ENCODE results near the gene FUT8. TPM values are rescaled to one million over a fixed set of nuclear protein-coding genes. Genes with fewer than 3 reads are reported as not detected.

The FUT8 gene
- polyA plus RNA-seq, 1 experiment: 45.1 TPM

GRCh38 chr14:65485516-65485915 is 73.0 kb downstream of the FUT8 start:
- no peak for TF ChIP-seq CTCF (IDR thresholded peaks at IDR 0.05; ENCODE audit: low read depth, low read length)
- Histone ChIP-seq H3K27me3 (ENCODE audit: control insufficient read depth, insufficient read depth, low read length) (no peaks in the 10 kb centered on the region), H3K9me3 (ENCODE audit: control insufficient read depth, insufficient read depth, low read length) (no peaks in the 10 kb centered on the region), H3K4me3 (ENCODE audit: low read depth, low read length) (no peak overlapping the region), H3K27ac (ENCODE audit: low read depth, low read length) (no peak overlapping the region)
- ChIA-PET CTCF (interaction anchor here (0.9 kb wide), 1 partner anchor 339 kb away, joined by 3 read pairs; no protein-coding TSS in a partner anchor), POLR2A (no interaction called here)
- DNase-seq (ENCODE audit: low read depth, low spot score): no peak

GRCh38 chr14:65486863-65487262 is 74.3 kb downstream of the FUT8 start:
- no peak for DNase-seq (ENCODE audit: low read depth, low spot score)
- H3K9me3 ChIP-seq (ENCODE audit: control insufficient read depth, insufficient read depth, low read length): no peaks in the 10 kb centered on the region
- POLR2A ChIA-PET: interaction anchor here (0.6 kb wide), 1 partner anchor 51 kb away, joined by 8 read pairs; no protein-coding TSS in a partner anchor
- no peak overlapping the region for H3K4me3 ChIP-seq (ENCODE audit: low read depth, low read length)
- H3K27me3 ChIP-seq (ENCODE audit: control insufficient read depth, insufficient read depth, low read length): no peaks in the 10 kb centered on the region
- CTCF ChIA-PET: interaction anchor here (2.0 kb wide), 1 partner anchor 72 kb away, joined by 8 read pairs; no protein-coding TSS in a partner anchor
- no peak overlapping the region for H3K27ac ChIP-seq (ENCODE audit: low read depth, low read length)
- TF ChIP-seq CTCF (IDR thresholded peaks at IDR 0.05; ENCODE audit: low read depth, low read length): no peak

DNA sequence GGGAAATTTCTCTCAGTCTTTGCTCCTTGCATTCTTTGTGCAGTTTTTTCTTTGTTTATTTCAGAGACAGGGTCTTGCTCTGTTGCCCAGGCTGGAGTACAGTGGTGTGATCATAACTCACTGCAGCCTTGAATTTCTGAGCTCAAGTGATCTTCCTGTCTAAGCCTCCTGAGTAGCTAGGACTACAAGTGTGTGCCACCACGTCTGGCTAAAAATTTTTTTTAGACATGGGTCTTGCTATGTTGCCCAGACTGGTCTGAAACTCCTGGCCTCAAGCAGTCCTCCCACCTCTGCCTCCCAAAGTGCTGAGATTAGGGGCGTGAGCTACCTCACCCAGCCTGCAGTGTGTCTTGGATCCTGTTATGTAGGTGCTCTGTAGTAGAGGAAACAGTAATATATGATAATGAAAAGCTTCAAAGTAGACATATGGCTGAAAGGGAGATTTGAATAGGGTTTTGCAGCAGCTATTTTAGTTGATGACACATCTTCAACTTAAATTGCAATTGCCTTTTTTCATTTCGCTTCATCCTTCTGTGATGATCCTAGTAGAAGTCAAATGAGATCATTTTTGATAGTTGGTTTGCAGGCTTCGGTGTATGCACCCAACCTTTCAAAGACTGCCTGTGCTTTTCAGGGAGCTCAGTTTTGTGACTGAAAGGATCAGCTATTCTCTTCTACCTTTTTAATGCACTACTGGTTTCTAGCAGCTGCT is 75.4 kb downstream of the FUT8 start:
- Histone ChIP-seq H3K27ac (ENCODE audit: low read depth, low read length) (no peak overlapping the region), H3K27me3 (ENCODE audit: control insufficient read depth, insufficient read depth, low read length) (no peaks in the 10 kb centered on the region), H3K4me3 (ENCODE audit: low read depth, low read length) (no peak overlapping the region), H3K9me3 (ENCODE audit: control insufficient read depth, insufficient read depth, low read length) (no peaks in the 10 kb centered on the region)
- ChIA-PET CTCF (interaction anchor here (0.7 to 2.0 kb wide), 3 partner anchors 12 to 111 kb away, joined by 3 to 8 read pairs (median 6); no protein-coding TSS in a partner anchor), POLR2A (interaction anchor here (0.7 kb wide), 1 partner anchor 18 kb away, joined by 6 read pairs; no protein-coding TSS in a partner anchor)
- DNase-seq (ENCODE audit: low read depth, low spot score): no peak
- no peak for TF ChIP-seq CTCF (IDR thresholded peaks at IDR 0.05; ENCODE audit: low read depth, low read length)

GRCh38 chr14:65491274-65491673 is 78.7 kb downstream of the FUT8 start:
- no peak for DNase-seq (ENCODE audit: low read depth, low spot score)
- no peak overlapping the region for H3K4me3 ChIP-seq (ENCODE audit: low read depth, low read length)
- no peak overlapping the region for H3K27ac ChIP-seq (ENCODE audit: low read depth, low read length)
- POLR2A ChIA-PET: no interaction called here
- TF ChIP-seq CTCF (IDR thresholded peaks at IDR 0.05; ENCODE audit: low read depth, low read length): no peak
- no peaks in the 10 kb centered on the region for H3K27me3 ChIP-seq (ENCODE audit: control insufficient read depth, insufficient read depth, low read length)
- no peaks in the 10 kb centered on the region for H3K9me3 ChIP-seq (ENCODE audit: control insufficient read depth, insufficient read depth, low read length)
- CTCF ChIA-PET: interaction anchor here (1.6 kb wide), 1 partner anchor 333 kb away, joined by 4 read pairs; no protein-coding TSS in a partner anchor

DNA sequence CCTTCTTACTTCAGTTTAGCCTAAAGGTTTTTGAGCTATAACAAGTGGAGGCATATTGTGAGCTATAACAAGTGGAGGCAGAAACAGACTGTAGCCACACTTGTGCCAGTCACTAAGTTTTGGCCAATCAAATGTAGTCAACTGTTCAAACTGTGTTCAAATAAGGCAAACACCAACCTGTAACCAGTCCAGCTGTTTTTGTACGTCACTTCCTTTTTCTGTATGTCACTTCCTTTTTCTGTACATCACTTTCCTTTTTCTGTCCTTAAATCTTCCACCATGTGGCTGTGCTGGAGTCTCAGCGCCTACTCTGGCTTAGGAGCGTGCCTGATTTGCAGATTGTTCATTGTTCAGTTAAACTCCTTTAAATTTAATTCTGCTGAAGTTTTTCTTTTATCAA is 79.7 kb downstream of the FUT8 start:
- no peak overlapping the region for H3K27ac ChIP-seq (ENCODE audit: low read depth, low read length)
- no peak for TF ChIP-seq CTCF (IDR thresholded peaks at IDR 0.05; ENCODE audit: low read depth, low read length)
- H3K27me3 ChIP-seq (ENCODE audit: control insufficient read depth, insufficient read depth, low read length): no peaks in the 10 kb centered on the region
- no peaks in the 10 kb centered on the region; the same call in 1 of the 2 replicates for H3K9me3 ChIP-seq (ENCODE audit: control insufficient read depth, insufficient read depth, low read length)
- no peak overlapping the region for H3K4me3 ChIP-seq (ENCODE audit: low read depth, low read length)
- ChIA-PET CTCF (interaction anchor here (1.6 kb wide), 1 partner anchor 332 kb away, joined by 4 read pairs; no protein-coding TSS in a partner anchor), POLR2A (no interaction called here)
- no peak for DNase-seq (ENCODE audit: low read depth, low spot score)
